ENCODE measurements around the gene SMARCB1.

The SMARCB1 gene

GRCh38 chr22:23775779-23776375, 10.9 kb upstream of the SMARCB1 start:
- TF ChIP-seq CTCF (IDR thresholded peaks at IDR 0.05) (no peak), ZFX (IDR thresholded peaks at IDR 0.05; ENCODE audit: borderline replicate concordance) (no peak)
- no peak overlapping the region for H3K27ac ChIP-seq

DNA sequence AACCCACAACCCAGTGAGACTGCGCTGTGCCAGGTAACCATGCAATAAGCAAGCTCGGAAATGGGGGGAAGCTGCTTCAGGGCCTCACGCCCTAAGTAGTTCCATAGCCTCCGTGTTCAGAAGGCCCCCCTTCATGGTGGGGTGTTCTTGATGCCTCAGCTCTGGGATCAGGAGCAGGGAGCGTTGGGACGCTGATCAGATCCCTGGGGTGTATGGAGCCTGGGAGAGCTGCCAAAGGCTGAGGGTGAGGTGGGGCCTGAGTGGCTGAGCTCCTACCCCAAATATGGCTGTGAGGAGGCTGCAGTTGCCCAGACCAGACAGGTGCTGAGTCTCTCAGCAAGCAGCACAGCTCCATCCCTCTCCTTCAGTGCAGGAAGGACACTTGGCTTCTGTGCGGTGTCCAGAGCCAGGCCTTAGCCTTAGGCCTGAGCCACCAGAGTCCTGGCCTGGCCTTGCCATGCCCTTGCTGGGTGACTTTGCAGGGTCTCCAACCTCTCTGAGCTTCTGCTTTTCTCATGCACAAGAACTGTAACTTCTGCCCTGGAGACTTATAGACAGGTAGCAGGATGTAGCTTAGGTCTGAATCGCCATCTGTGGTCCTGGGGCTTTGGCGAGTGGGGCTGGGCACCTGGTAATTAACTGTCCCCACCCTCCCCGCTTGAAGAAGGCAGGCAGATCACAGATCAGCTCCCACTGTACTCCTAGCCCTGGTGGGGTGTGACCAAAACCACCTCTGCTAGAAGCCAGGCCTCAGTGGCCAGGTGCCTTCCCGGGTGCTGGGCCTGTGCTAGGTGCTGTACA, 8.8 kb upstream of the SMARCB1 start:
- TF ChIP-seq CTCF (IDR thresholded peaks at IDR 0.05) (no peak), ZFX (IDR thresholded peaks at IDR 0.05; ENCODE audit: borderline replicate concordance) (no peak)
- H3K27ac ChIP-seq = no peak overlapping the region

DNA sequence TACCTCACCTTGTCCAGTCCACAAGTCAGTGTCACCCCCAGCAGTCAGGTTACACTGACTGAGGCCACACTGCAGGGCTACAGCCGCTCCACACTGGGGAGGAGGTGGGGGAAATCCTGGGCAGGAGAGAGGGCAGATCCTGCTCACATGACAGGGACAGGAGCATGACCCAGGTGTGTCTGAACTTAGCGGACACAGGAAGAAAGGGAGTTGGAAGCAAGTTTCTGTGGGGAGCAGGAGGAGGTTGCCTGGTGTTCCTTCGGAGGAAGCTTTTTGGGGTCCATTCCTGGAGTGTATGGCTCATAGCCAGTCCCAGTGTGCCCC, 8.2 kb upstream of the SMARCB1 start:
- no peak overlapping the region for H3K27ac ChIP-seq

DNA sequence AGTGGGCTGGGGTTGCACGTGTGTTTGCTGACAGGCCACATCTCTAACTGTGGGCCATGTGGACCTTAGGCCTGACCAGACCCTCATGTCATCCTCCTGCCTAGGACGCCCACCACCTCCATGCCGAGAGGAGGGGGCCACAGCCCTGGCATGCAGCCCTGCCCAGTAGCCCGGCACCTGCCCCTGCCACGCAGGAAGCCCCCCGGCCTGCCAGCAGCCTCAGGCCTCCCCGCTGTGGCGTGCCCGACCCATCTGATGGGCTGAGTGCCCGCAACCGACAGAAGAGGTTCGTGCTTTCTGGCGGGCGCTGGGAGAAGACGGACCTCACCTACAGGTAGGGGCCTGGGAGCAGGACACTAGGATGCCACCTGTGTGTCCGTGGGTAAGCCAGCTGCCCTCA, 7.7 kb upstream of the SMARCB1 start:
- no peak overlapping the region for H3K27ac ChIP-seq
- TF ChIP-seq CTCF (IDR thresholded peaks at IDR 0.05) = no peak
- TF ChIP-seq ZFX (IDR thresholded peaks at IDR 0.05; ENCODE audit: borderline replicate concordance) = no peak

More for the DNA sequence above, 8.2 kb upstream of the SMARCB1 start:
- TF ChIP-seq CTCF (IDR thresholded peaks at IDR 0.05) (no peak), ZFX (IDR thresholded peaks at IDR 0.05; ENCODE audit: borderline replicate concordance) (no peak)

DNA sequence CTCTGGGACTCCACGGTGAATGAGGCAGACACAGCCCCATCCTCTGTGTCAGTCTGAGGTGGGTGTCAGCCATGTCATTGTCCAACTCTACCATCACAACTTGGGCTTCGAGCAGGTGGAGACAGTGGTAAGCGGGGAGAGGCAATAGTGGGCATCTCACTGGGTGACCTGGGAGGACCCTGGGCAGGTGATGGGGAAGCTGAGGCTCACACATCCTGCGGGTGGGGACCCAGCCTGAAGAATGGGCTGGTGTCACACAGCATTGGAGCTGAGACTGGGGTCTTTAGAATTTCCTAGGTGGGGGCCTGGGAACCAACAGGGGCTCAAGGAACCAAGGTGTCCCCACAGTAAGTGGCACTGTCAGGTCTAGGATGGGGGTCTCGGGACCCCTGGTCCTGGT, 7.0 kb upstream of the SMARCB1 start:
- H3K27ac ChIP-seq = no peak overlapping the region
- TF ChIP-seq CTCF (IDR thresholded peaks at IDR 0.05) = no peak
- no peak for TF ChIP-seq ZFX (IDR thresholded peaks at IDR 0.05; ENCODE audit: borderline replicate concordance)

GRCh38 chr22:23780146-23780748, 6.5 kb upstream of the SMARCB1 start:
- TF ChIP-seq ZFX (IDR thresholded peaks at IDR 0.05; ENCODE audit: borderline replicate concordance) (no peak), CTCF (IDR thresholded peaks at IDR 0.05) (no peak)

GRCh38 chr22:23781065-23781464, 5.7 kb upstream of the SMARCB1 start:
- H3K27ac ChIP-seq = no peak overlapping the region
- TF ChIP-seq ZFX (IDR thresholded peaks at IDR 0.05; ENCODE audit: borderline replicate concordance) = no peak
- TF ChIP-seq CTCF (IDR thresholded peaks at IDR 0.05) = no peak

More at GRCh38 chr22:23780146-23780748, 6.5 kb upstream of the SMARCB1 start:
- no peak overlapping the region for H3K27ac ChIP-seq
